ENCODE data around the gene ARHGEF4. TPM values are rescaled to one million over a fixed set of nuclear protein-coding genes. Genes with fewer than 3 reads are reported as not detected.

The ARHGEF4 gene
- total RNA-seq, 1 experiment from 2014 or later: 21.8 TPM

DNA sequence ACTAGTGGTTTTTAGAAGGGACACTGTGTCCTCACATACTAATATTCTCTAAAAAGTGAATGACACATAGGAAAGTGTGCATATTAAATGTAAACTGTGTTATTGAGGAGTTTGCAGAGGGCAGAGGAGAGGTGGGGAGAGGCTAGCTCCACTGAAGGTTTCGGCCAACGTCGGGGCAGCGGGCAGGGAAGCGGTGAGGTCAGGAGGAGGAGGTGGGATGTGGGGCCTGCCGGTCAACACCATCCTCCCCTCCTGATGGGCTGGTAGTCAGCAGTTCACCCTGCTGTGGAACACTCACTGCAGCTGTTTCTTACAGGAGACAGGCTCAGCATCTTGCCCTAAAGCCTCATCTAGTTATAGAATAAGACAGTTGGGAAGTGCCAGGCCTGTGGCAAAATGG, 74.2 kb downstream of the ARHGEF4 start (continued):
- TF ChIP-seq CTCF (IDR thresholded peaks at IDR 0.05): no peak
- TF ChIP-seq NFATC4 (CRISPR knock-in tag; IDR thresholded peaks at IDR 0.05): no peak

DNA sequence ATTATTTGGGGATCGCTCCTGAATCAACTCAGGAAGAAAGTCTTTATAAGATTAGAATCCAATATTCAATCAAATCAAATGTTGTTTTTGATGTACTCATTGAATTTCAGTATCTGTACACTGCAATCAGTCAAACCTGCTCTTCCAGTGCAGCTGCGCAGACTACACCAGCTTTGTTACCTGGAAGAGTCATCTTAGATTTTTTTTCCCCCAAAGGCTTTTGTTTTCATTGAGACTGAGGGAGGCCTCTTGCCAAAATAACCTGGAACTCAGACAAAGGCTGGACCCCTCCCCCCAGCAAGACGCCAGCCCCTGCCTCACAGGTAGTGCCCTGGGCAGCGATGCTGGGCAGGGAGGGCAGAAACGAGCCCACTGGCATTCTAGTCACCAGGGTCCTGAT, 74.8 kb downstream of the ARHGEF4 start:
- no peak overlapping the region for H3K27ac Mint-ChIP-seq
- DNase-seq (ENCODE audit: low spot score) (no peak), ATAC-seq (no peak)
- peaks cover 4% of the 10 kb centered on the region for H3K36me3 Mint-ChIP-seq
- CTCF ChIA-PET: interaction anchor here (2.3 kb wide), 1 partner anchor 9 kb away, joined by 10 read pairs; no protein-coding TSS in a partner anchor
- TF ChIP-seq, protein P1, sequence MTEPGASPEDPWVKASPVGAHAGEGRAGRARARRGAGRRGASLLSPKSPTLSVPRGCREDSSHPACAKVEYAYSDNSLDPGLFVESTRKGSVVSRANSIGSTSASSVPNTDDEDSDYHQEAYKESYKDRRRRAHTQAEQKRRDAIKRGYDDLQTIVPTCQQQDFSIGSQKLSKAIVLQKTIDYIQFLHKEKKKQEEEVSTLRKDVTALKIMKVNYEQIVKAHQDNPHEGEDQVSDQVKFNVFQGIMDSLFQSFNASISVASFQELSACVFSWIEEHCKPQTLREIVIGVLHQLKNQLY (CRISPR knock-in tag; IDR thresholded peaks at IDR 0.05): no peak
- TF ChIP-seq ZNF219 (CRISPR knock-in tag; IDR thresholded peaks at IDR 0.05; ENCODE audit: borderline replicate concordance) (no peak), STAT6 (CRISPR knock-in tag; conservative IDR thresholded peaks at IDR 0.05; ENCODE audit: low read depth) (no peak), MAX (CRISPR knock-in tag; IDR thresholded peaks at IDR 0.05) (no peak), ATF1 (CRISPR knock-in tag; IDR thresholded peaks at IDR 0.05) (no peak), ATF3 (CRISPR knock-in tag; conservative IDR thresholded peaks at IDR 0.05) (no peak), ZNF263 (CRISPR knock-in tag; IDR thresholded peaks at IDR 0.05; ENCODE audit: low read depth) (no peak), FOXJ3 (CRISPR knock-in tag; IDR thresholded peaks at IDR 0.05; ENCODE audit: borderline replicate concordance) (no peak), CREM (CRISPR knock-in tag; IDR thresholded peaks at IDR 0.05) (no peak), FOXK1 (CRISPR knock-in tag; IDR thresholded peaks at IDR 0.05) (no peak), ZNF138 (CRISPR knock-in tag; conservative IDR thresholded peaks at IDR 0.05) (no peak), GABPB1 (CRISPR knock-in tag; IDR thresholded peaks at IDR 0.05) (no peak), E2F1 (CRISPR knock-in tag; IDR thresholded peaks at IDR 0.05) (no peak), GRHL2 (CRISPR knock-in tag; IDR thresholded peaks at IDR 0.05; ENCODE audit: insufficient replicate concordance, severe bottlenecking) (no peak)
- TF ChIP-seq, protein P2, sequence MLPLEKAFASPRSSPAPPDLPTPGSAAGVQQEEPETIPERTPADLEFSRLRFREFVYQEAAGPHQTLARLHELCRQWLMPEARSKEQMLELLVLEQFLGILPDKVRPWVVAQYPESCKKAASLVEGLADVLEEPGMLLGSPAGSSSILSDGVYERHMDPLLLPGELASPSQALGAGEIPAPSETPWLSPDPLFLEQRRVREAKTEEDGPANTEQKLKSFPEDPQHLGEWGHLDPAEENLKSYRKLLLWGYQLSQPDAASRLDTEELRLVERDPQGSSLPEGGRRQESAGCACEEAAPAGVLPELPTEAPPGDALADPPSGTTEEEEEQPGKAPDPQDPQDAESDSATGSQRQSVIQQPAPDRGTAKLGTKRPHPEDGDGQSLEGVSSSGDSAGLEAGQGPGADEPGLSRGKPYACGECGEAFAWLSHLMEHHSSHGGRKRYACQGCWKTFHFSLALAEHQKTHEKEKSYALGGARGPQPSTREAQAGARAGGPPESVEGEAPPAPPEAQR (CRISPR knock-in tag; IDR thresholded peaks at IDR 0.05): no peak
- TF ChIP-seq, protein P3, sequence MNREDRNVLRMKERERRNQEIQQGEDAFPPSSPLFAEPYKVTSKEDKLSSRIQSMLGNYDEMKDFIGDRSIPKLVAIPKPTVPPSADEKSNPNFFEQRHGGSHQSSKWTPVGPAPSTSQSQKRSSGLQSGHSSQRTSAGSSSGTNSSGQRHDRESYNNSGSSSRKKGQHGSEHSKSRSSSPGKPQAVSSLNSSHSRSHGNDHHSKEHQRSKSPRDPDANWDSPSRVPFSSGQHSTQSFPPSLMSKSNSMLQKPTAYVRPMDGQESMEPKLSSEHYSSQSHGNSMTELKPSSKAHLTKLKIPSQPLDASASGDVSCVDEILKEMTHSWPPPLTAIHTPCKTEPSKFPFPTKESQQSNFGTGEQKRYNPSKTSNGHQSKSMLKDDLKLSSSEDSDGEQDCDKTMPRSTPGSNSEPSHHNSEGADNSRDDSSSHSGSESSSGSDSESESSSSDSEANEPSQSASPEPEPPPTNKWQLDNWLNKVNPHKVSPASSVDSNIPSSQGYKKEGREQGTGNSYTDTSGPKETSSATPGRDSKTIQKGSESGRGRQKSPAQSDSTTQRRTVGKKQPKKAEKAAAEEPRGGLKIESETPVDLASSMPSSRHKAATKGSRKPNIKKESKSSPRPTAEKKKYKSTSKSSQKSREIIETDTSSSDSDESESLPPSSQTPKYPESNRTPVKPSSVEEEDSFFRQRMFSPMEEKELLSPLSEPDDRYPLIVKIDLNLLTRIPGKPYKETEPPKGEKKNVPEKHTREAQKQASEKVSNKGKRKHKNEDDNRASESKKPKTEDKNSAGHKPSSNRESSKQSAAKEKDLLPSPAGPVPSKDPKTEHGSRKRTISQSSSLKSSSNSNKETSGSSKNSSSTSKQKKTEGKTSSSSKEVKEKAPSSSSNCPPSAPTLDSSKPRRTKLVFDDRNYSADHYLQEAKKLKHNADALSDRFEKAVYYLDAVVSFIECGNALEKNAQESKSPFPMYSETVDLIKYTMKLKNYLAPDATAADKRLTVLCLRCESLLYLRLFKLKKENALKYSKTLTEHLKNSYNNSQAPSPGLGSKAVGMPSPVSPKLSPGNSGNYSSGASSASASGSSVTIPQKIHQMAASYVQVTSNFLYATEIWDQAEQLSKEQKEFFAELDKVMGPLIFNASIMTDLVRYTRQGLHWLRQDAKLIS (CRISPR knock-in tag; IDR thresholded peaks at IDR 0.05; ENCODE audit: borderline replicate concordance): no peak
- TF ChIP-seq, protein P4, sequence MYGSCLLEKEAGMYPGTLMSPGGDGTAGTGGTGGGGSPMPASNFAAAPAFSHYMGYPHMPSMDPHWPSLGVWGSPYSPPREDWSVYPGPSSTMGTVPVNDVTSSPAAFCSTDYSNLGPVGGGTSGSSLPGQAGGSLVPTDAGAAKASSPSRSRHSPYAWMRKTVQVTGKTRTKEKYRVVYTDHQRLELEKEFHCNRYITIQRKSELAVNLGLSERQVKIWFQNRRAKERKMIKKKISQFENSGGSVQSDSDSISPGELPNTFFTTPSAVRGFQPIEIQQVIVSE (CRISPR knock-in tag; IDR thresholded peaks at IDR 0.05; ENCODE audit: borderline replicate concordance): no peak
- TF ChIP-seq, protein P5, sequence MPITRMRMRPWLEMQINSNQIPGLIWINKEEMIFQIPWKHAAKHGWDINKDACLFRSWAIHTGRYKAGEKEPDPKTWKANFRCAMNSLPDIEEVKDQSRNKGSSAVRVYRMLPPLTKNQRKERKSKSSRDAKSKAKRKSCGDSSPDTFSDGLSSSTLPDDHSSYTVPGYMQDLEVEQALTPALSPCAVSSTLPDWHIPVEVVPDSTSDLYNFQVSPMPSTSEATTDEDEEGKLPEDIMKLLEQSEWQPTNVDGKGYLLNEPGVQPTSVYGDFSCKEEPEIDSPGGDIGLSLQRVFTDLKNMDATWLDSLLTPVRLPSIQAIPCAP (CRISPR knock-in tag; IDR thresholded peaks at IDR 0.05): no peak
- no peak overlapping the region for H3K4me3 Mint-ChIP-seq
- H3K27me3 Mint-ChIP-seq (ENCODE audit: low read depth): no peaks in the 10 kb centered on the region
- H3K4me1 Mint-ChIP-seq: no peaks in the 10 kb centered on the region
- peaks cover 9% of the 10 kb centered on the region for H3K9me3 Mint-ChIP-seq
- POLR2A ChIA-PET: no interaction called here
